Bronchial epithelial cell (primary cell): ENCODE measurements around the gene NTN4. TPM values are rescaled to one million over a fixed set of nuclear protein-coding genes. Genes with fewer than 3 reads are reported as not detected.

Experiments used
- DNase-seq: peaks from one replicate; pipeline ENCODE4 v3.0.0-alpha.2; 2010; ENCODE audit warnings: low read depth
- FAIRE-seq: peaks from 2 replicates; lab custom pipeline; 2011; peaks lifted over from hg19 to GRCh38; lab: Jason Lieb, UNC
- H3K27me3 ChIP-seq: 2 replicates; pipeline ENCODE4 v1.5.1; 2011; ENCODE audit warnings: low read length; ENCODE audit not compliant: control insufficient read depth, insufficient read depth
- H3K36me3 ChIP-seq: 2 replicates; pipeline ENCODE4 v1.5.1; 2011; ENCODE audit warnings: low read length; ENCODE audit not compliant: control insufficient read depth, insufficient read depth
- H3K4me3 ChIP-seq: 2 replicates; pipeline ENCODE4 v1.5.1; 2011; ENCODE audit warnings: mild to moderate bottlenecking, low read depth, low read length, control low read depth
- CTCF ChIP-seq: IDR thresholded peaks from 2 replicates; pipeline ENCODE4 v1.5.1; 2011; ENCODE audit warnings: mild to moderate bottlenecking, moderate library complexity, low read length, control low read depth, inconsistent platforms; ENCODE audit not compliant: insufficient read depth, severe bottlenecking
- total RNA-seq: library from RNA; depleted of rRNA; stranded (reverse); fragments of >200 nt; gene quantifications from 2 replicates; pipeline ENCODE4 v1.2.1, GENCODE V29; 2014

The NTN4 gene
- total RNA-seq, 1 donor from 2014 or later, result 50.3 TPM

- H3K27me3 ChIP-seq, result no peaks in the 10 kb centered on the region
Measured at GRCh38 chr12:95726903-95727302, 63.7 kb downstream of the NTN4 start.

DNA sequence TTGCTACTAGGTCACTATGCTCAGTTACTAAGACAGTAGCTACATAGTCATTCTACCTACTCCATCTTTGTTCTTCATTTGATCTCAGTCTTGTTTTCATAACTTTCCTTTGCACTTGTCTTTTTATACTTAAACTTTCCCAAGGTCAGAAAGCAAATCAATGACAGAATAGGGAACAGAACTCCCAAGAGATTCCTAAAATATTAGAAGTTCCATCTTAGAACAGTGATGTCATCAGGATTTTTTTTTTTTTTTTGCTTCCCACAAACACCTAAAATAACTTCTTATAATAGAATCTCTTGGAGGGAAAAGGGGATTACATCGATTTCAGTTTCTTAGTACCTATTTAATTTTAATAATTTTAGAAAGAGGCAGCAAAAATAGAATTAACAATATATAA, 65.8 kb downstream of the NTN4 start:
- DNase-seq (no peak), FAIRE-seq (no peak)

More at GRCh38 chr12:95726903-95727302, 63.7 kb downstream of the NTN4 start:
- DNase-seq (no peak), FAIRE-seq (no peak)
- H3K4me3 ChIP-seq, result no peak overlapping the region
- no peak for TF ChIP-seq CTCF
- H3K36me3 ChIP-seq, result peaks cover 3% of the 10 kb centered on the region

DNA sequence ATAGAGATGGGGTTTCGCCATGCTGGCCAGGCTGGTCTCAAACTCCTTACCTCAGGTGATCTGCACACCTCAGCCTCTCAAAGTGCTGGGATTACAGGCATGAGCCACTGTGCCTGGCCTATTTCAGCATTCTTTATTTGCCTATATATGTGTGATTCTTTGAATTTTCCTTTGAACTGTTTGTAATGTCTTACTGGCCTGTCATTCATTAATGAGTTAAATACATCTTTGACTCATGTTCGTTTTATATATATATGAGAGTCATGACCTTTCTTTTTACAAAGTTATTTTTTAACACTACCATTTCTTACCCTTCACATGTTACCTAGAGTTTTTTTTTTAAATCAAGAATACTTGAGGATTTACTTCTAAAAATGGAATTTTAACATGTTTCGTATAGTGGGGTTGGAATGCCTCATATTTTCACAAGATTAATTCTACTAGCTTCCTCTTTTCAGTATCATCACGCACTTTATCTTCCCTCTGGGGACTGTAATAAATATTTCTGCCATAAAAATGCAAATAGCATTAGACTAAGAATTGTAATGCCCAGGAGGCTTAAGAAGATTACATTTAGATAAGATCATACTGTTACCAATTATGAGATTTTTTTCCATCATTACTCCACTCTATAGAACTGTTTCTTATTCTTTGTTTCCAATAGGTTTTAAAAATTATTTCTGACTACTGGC, 66.7 kb downstream of the NTN4 start:
- Histone ChIP-seq H3K27me3 (no peaks in the 10 kb centered on the region), H3K4me3 (no peak overlapping the region), H3K36me3 (peaks cover 3% of the 10 kb centered on the region)
- FAIRE-seq (no peak), DNase-seq (no peak)
- no peak for TF ChIP-seq CTCF

More for the DNA sequence above, 65.8 kb downstream of the NTN4 start:
- Histone ChIP-seq H3K27me3 (no peaks in the 10 kb centered on the region), H3K4me3 (no peak overlapping the region), H3K36me3 (peaks cover 3% of the 10 kb centered on the region)
- TF ChIP-seq CTCF, result no peak

DNA sequence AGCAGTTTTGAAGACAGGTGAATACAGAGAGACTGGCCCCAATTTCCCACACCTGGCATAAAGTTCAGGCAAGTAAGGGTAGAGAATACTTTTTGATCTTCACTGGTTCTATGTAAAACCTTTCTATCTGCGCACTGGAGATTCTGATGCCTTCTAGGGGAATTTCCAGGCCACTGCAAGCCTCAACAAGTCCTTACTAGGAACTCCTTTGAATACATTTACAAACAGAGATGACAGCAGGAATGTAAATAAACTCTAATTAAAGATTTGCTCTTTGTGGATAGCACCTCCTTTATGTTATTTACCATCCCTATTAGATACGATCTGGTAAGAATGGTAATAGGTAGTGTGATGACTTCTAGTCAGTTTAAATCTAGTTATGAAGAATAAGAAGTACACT, 69.2 kb downstream of the NTN4 start:
- Histone ChIP-seq H3K27me3 (no peaks in the 10 kb centered on the region), H3K36me3 (no peaks in the 10 kb centered on the region), H3K4me3 (no peak overlapping the region)
- FAIRE-seq, result no peak
- DNase-seq, result peak; percentile 91
- no peak for TF ChIP-seq CTCF

GRCh38 chr12:95720146-95720545, 70.4 kb downstream of the NTN4 start:
- Histone ChIP-seq H3K36me3 (no peaks in the 10 kb centered on the region), H3K4me3 (no peak overlapping the region), H3K27me3 (no peaks in the 10 kb centered on the region)
- FAIRE-seq (no peak), DNase-seq (no peak)
- TF ChIP-seq CTCF, result no peak

DNA sequence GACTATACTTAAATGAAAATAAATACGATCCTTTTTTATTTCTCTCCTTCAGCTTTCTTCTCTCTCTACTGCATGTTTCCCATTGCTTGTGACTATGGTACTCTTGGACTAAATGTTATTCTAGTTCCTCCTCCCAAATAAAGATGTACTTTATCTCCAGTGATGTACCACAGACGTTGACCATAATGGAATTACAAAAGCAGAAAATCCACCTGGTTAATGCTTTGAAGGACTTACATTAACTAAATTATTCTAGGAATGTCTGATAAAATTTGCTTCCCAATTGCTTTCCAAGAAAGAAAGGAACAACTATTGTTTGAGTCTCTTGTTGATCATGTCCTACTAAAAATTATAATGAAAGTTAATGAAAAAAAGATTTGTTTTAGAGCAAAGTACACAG, 71.8 kb downstream of the NTN4 start:
- H3K36me3 ChIP-seq, result no peaks in the 10 kb centered on the region
- DNase-seq (no peak), FAIRE-seq (no peak)
- no peak for TF ChIP-seq CTCF
- H3K4me3 ChIP-seq, result no peak overlapping the region
- no peaks in the 10 kb centered on the region for H3K27me3 ChIP-seq
